Measurements from ENCODE around the gene PCSK1N. TPM values are rescaled to one million over a fixed set of nuclear protein-coding genes. Genes with fewer than 3 reads are reported as not detected.

The PCSK1N gene
- total RNA-seq, 4 donors from 2014 or later = 5.0 to 21.8 (median 7.3) TPM

DNA sequence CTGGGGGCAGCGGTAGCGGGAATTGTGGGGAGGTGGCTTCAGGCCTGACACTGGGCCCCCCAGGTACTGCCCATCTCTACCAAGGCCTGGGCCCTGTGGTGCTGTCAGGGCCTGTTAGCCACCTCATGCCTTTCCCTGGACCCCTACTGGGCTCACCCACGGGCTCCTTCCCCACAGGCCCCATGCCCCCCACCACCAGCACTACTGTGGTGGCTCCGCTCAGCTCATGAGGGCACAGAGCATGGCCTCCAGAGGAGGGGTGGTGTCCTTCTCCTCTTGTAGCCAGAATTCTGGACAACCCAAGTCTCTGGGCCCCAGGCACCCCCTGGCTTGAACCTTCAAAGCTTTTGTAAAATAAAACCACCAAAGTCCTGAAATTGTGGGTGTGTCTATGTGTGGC lies 41.5 kb downstream of the PCSK1N start:
- DNase-seq (ENCODE audit: low spot score in 2 of 2) = no peak
- Histone ChIP-seq H3K27ac (no peak overlapping the region), H3K9me3 (no peaks in the 10 kb centered on the region), H3K36me3 (no peaks in the 10 kb centered on the region), H3K27me3 (no peaks in the 10 kb centered on the region), H3K4me3 (no peak overlapping the region), H3K4me1 (no peaks in the 10 kb centered on the region)
- 79 to 88% methylated on average over 3 to 4 of the region's 4 CpGs for WGBS, 2 donors
- TF ChIP-seq, protein P1, sequence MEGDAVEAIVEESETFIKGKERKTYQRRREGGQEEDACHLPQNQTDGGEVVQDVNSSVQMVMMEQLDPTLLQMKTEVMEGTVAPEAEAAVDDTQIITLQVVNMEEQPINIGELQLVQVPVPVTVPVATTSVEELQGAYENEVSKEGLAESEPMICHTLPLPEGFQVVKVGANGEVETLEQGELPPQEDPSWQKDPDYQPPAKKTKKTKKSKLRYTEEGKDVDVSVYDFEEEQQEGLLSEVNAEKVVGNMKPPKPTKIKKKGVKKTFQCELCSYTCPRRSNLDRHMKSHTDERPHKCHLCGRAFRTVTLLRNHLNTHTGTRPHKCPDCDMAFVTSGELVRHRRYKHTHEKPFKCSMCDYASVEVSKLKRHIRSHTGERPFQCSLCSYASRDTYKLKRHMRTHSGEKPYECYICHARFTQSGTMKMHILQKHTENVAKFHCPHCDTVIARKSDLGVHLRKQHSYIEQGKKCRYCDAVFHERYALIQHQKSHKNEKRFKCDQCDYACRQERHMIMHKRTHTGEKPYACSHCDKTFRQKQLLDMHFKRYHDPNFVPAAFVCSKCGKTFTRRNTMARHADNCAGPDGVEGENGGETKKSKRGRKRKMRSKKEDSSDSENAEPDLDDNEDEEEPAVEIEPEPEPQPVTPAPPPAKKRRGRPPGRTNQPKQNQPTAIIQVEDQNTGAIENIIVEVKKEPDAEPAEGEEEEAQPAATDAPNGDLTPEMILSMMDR (IDR thresholded peaks at IDR 0.05) = no peak
- no peak for TF ChIP-seq EP300 (IDR thresholded peaks at IDR 0.05)

DNA sequence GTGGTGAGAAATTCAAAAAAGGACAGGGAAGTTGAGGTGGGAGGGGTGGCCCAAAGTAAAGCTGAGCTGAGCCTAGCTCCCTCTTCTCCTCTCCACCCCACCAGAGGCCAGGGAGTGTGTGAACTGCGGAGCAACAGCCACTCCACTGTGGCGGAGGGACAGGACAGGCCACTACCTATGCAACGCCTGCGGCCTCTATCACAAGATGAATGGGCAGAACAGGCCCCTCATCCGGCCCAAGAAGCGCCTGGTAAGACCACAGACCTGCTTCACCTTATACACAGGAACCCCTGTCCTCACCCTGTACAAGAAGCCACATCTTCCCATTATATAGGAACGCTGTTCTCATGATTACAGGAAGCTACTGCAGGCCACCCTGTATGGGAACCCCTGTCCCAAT lies 43.2 kb downstream of the PCSK1N start:
- Histone ChIP-seq H3K36me3 (no peaks in the 10 kb centered on the region), H3K4me1 (no peaks in the 10 kb centered on the region), H3K9me3 (no peaks in the 10 kb centered on the region), H3K4me3 (no peak overlapping the region), H3K27ac (no peak overlapping the region), H3K27me3 (peaks cover 0 to 8% of the 10 kb centered on the region in 2 donors)
- no peak for TF ChIP-seq POLR2A (IDR thresholded peaks at IDR 0.05)
- no peak for TF ChIP-seq EP300 (IDR thresholded peaks at IDR 0.05)
- TF ChIP-seq, protein P1 (IDR thresholded peaks at IDR 0.05) = no peak
- WGBS, 2 donors = 83 to 85% methylated on average over 7 of the region's 7 CpGs
- no peak for DNase-seq (ENCODE audit: low spot score in 2 of 2)

DNA sequence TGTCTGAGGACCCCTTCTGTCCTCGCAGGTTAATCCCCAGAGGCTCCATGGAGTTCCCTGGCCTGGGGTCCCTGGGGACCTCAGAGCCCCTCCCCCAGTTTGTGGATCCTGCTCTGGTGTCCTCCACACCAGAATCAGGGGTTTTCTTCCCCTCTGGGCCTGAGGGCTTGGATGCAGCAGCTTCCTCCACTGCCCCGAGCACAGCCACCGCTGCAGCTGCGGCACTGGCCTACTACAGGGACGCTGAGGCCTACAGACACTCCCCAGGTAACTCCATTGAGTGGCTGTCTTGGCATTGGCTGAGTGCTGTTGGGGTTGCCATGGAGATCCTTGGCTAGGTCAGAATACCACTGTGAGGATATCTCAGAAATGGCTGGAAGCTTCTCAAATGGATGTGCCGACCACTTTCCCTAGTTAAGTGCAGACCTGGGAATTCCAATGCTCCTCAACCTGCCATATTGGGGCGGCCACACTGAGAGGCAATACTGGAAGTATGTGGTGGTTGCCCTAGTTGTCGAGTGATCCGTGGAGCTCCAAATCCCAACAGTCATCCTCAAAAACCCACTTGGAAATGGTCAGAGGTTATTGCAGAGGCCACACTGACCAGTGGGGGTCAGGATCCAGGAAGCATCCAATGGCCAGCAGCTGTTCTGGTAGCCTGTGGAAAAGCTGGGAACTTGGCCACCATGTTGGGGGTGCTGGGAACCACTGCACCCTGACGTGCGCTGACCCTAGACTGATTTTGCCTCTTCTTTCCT lies 44.2 kb downstream of the PCSK1N start:
- WGBS, 2 donors = 51 to 83% methylated on average over 2 to 10 of the region's 11 CpGs
- DNase-seq (ENCODE audit: low spot score in 2 of 2) = no peak
- no peak overlapping the region for H3K27ac ChIP-seq

DNA sequence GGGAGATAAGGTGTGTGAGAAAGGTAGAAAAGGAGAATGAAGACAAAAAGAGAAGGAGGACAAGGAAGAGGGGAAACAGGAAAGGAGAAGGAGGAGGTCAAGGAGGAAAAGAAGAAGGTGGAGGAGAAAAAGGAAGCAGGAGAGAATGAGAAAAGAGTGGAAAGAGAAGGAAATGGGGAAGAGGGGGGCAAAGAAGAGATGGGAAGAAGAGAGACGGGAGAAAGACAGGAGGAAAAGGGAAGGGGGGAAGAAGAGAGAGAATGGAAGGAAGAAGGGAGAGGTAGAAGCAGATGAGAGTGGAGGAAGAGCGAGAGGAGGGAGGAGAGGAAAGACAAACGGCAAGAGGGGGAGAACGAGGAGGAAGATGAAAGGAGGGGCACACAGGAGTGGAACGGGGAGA lies 44.9 kb downstream of the PCSK1N start:
- no peak for TF ChIP-seq EP300 (IDR thresholded peaks at IDR 0.05)
- TF ChIP-seq, protein P1 (IDR thresholded peaks at IDR 0.05) = no peak
- H3K36me3 ChIP-seq = no peaks in the 10 kb centered on the region
- 37 to 62% methylated on average over 5 of the region's 5 CpGs for WGBS, 2 donors

More for the DNA sequence above, 44.2 kb downstream of the PCSK1N start:
- Histone ChIP-seq H3K27me3 (peaks cover 0 to 14% of the 10 kb centered on the region in 2 donors), H3K9me3 (no peaks in the 10 kb centered on the region), H3K4me3 (no peak overlapping the region), H3K36me3 (no peaks in the 10 kb centered on the region), H3K4me1 (no peaks in the 10 kb centered on the region)
- TF ChIP-seq, protein P1 (IDR thresholded peaks at IDR 0.05) = no peak

DNA sequence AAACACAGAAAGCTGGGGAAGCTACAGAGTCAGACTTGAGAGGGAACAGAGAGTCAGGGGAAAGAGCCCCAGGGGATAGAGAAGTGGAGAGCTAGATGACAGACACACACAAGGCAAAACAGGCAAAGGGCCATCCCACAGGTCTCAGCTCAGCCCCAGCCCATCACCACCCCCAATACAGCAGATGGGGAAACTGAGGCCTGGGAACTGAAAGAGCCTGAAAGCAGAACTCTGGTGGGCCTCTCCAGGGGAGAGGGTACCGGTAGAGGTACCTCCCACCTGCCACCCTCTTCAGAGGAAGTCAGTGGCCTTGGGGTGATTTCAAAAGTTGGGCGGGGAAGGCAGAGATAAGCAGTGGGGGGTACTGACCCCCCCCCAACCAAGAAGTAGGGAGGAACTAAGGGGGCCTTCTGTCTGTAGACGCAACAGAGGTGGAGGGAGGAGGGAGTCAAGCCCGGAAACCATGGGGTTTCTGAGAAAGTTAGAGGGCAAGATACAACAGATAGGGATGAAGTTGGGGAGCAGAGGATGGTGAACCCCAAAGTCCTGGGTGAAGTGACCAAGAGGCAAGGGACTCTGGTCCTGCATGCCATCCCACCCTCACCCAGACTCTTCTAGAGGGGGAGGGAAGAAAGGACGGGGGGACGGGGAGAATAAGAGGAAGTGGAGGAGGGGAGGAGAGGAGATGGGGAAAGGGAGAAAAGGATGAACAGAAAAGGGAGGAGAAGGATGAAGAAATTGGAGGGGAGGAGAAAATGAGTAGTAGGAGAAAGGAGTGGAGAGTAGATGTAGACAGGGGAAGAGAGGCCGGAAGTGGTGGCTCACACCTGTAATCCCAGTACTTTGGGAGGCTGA lies 45.8 kb downstream of the PCSK1N start:
- Histone ChIP-seq H3K4me3 (no peak overlapping the region), H3K27ac (no peak overlapping the region), H3K27me3 (peaks cover 0 to 14% of the 10 kb centered on the region in 2 donors), H3K4me1 (no peaks in the 10 kb centered on the region), H3K36me3 (no peaks in the 10 kb centered on the region), H3K9me3 (no peaks in the 10 kb centered on the region)
- no peak for DNase-seq (ENCODE audit: low spot score in 2 of 2)
- TF ChIP-seq, protein P1 (IDR thresholded peaks at IDR 0.05) = no peak
- no peak for TF ChIP-seq POLR2A (IDR thresholded peaks at IDR 0.05)
- no peak for TF ChIP-seq EP300 (IDR thresholded peaks at IDR 0.05)
- WGBS, 2 donors = 55 to 76% methylated on average over 6 to 7 of the region's 7 CpGs

More for the DNA sequence above, 44.9 kb downstream of the PCSK1N start:
- Histone ChIP-seq H3K27me3 (peaks cover 0 to 14% of the 10 kb centered on the region in 2 donors), H3K9me3 (no peaks in the 10 kb centered on the region), H3K4me3 (no peak overlapping the region), H3K4me1 (no peaks in the 10 kb centered on the region), H3K27ac (no peak overlapping the region)
- DNase-seq (ENCODE audit: low spot score in 2 of 2) = no peak

All from tibial nerve (tissue), 4 donors.